ENCODE results near the gene ZC3H7A. TPM values are rescaled to one million over a fixed set of nuclear protein-coding genes. Genes with fewer than 3 reads are reported as not detected.

Gene ZC3H7A
- total RNA-seq, 1 donor from 2014 or later: 66.5 TPM

DNA sequence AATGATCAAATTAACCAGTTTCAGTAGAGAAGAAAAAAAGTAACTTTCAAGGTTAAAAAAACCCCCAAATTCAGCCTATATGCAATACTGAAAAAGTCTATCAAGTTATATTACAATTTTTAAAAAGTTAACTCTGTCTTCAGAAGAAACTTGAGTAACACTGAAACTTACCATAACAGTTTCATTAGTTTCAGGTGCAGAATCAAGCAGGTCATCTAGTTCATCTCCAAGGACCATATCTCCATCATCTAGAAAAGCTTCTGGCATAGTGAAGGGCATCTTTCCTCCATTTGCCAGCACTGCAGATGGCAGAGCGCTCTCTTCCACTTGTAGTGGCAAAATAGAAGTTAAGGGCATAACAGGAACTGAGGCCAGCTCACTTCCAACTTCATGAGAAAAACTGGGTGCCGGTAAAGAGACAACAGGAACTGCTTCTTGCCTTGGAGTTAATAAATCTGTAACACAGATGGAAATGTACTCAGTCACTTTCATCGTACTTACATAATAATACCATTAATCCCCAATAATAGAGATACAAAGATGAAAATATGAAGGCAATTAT is 22.9 kb downstream of the ZC3H7A start:
- Mint-ChIP-seq H3K9me3 (no peaks in the 10 kb centered on the region), H3K27me3 (ENCODE audit: low read depth) (no peaks in the 10 kb centered on the region), H3K36me3 (ENCODE audit: low read depth) (peaks cover 13% of the 10 kb centered on the region), H3K4me3 (no peak overlapping the region), H3K27ac (ENCODE audit: unreplicated experiment) (no peak overlapping the region), H3K4me1 (no peaks in the 10 kb centered on the region)
- TF ChIP-seq, protein P1, sequence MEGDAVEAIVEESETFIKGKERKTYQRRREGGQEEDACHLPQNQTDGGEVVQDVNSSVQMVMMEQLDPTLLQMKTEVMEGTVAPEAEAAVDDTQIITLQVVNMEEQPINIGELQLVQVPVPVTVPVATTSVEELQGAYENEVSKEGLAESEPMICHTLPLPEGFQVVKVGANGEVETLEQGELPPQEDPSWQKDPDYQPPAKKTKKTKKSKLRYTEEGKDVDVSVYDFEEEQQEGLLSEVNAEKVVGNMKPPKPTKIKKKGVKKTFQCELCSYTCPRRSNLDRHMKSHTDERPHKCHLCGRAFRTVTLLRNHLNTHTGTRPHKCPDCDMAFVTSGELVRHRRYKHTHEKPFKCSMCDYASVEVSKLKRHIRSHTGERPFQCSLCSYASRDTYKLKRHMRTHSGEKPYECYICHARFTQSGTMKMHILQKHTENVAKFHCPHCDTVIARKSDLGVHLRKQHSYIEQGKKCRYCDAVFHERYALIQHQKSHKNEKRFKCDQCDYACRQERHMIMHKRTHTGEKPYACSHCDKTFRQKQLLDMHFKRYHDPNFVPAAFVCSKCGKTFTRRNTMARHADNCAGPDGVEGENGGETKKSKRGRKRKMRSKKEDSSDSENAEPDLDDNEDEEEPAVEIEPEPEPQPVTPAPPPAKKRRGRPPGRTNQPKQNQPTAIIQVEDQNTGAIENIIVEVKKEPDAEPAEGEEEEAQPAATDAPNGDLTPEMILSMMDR (conservative IDR thresholded peaks at IDR 0.05): no peak
- DNase-seq (ENCODE audit: low read depth, low spot score): no peak

- Mint-ChIP-seq H3K9me3 (no peaks in the 10 kb centered on the region), H3K4me1 (no peaks in the 10 kb centered on the region), H3K4me3 (no peak overlapping the region), H3K36me3 (ENCODE audit: low read depth) (peaks cover 18% of the 10 kb centered on the region), H3K27me3 (ENCODE audit: low read depth) (no peaks in the 10 kb centered on the region), H3K27ac (ENCODE audit: unreplicated experiment) (no peak overlapping the region)
- no peak for DNase-seq (ENCODE audit: low read depth, low spot score)
- TF ChIP-seq, protein P1 (conservative IDR thresholded peaks at IDR 0.05): no peak
Observed at GRCh38 chr16:11768849-11769248, 28.2 kb downstream of the ZC3H7A start.

GRCh38 chr16:11762431-11762830 is 34.6 kb downstream of the ZC3H7A start:
- H3K4me1 Mint-ChIP-seq: no peaks in the 10 kb centered on the region
- H3K4me3 Mint-ChIP-seq: no peak overlapping the region
- no peak overlapping the region for H3K27ac Mint-ChIP-seq (ENCODE audit: unreplicated experiment)
- H3K36me3 Mint-ChIP-seq (ENCODE audit: low read depth): peaks cover 20% of the 10 kb centered on the region
- no peaks in the 10 kb centered on the region for H3K9me3 Mint-ChIP-seq
- TF ChIP-seq, protein P1 (conservative IDR thresholded peaks at IDR 0.05): no peak
- no peaks in the 10 kb centered on the region for H3K27me3 Mint-ChIP-seq (ENCODE audit: low read depth)
- no peak for DNase-seq (ENCODE audit: low read depth, low spot score)

DNA sequence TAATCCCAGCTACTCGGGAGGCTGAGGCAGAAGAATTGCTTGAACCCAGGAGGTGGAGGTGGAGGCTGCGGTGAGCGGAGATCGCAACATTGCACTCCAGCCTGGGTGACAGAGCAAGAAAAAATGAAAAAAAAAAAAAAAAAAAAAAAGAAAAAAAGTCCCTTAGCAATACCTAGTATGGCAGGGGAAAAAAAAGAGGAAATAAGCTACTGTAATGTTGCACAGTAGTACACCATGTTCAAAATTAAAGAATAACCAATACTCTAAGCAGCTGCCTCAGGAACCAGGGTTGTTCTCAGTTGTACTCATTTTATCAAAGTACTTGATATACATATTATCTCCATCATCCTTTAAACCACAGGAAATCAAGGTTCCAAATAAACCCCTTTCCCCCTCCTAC is 37.1 kb downstream of the ZC3H7A start:
- Mint-ChIP-seq H3K4me1 (no peaks in the 10 kb centered on the region), H3K36me3 (ENCODE audit: low read depth) (peaks cover 24% of the 10 kb centered on the region), H3K9me3 (no peaks in the 10 kb centered on the region), H3K27me3 (ENCODE audit: low read depth) (no peaks in the 10 kb centered on the region), H3K4me3 (no peak overlapping the region), H3K27ac (ENCODE audit: unreplicated experiment) (no peak overlapping the region)
- no peak for DNase-seq (ENCODE audit: low read depth, low spot score)
- TF ChIP-seq, protein P1 (conservative IDR thresholded peaks at IDR 0.05): no peak

DNA sequence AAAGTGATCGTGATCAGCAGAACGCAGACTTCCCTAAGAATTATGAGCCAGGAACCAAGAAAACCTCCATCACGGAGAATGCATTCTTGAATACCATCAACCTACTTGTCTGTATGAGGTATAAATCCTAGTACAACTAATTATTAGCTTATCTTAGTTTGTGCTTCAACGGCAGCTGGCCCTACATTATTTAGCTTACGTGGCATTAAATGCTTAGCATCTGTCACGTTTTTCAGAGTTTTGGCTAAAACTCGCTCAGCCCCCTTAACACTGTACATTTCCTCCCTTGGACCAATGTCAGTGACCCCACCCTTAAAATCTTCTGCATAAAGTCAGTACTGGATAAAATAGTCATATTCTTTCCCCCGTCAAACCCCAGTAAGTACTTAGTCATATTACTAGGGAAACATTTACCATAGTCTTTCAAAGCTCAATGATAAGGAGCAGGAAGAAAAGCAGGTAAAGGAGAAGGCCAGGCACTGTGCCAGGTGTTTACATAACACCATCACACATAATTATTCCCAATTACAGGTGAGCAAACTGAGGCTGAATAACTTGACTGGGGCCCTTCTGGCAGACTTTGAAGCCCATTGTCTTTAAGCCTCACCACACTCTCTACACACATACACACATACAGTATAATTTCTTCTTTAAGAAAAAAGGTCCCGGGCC is 37.8 kb downstream of the ZC3H7A start:
- Mint-ChIP-seq H3K9me3 (no peaks in the 10 kb centered on the region), H3K27ac (ENCODE audit: unreplicated experiment) (no peak overlapping the region), H3K27me3 (ENCODE audit: low read depth) (no peaks in the 10 kb centered on the region), H3K36me3 (ENCODE audit: low read depth) (peaks cover 24% of the 10 kb centered on the region), H3K4me1 (no peaks in the 10 kb centered on the region), H3K4me3 (no peak overlapping the region)
- TF ChIP-seq, protein P1 (conservative IDR thresholded peaks at IDR 0.05): no peak
- no peak for DNase-seq (ENCODE audit: low read depth, low spot score)

Data from neural crest cell (in vitro differentiated cells).